GM21825 (cell line): ENCODE data around the gene NXPH4.

Source experiments
- ATAC-seq: cut with Tn5 transposase; IDR thresholded peaks from one replicate; pipeline ENCODE4 v1.9.1; 2021; ENCODE audit warnings: mild to moderate bottlenecking, moderate library complexity; ENCODE audit not compliant: unreplicated experiment

The NXPH4 gene

DNA sequence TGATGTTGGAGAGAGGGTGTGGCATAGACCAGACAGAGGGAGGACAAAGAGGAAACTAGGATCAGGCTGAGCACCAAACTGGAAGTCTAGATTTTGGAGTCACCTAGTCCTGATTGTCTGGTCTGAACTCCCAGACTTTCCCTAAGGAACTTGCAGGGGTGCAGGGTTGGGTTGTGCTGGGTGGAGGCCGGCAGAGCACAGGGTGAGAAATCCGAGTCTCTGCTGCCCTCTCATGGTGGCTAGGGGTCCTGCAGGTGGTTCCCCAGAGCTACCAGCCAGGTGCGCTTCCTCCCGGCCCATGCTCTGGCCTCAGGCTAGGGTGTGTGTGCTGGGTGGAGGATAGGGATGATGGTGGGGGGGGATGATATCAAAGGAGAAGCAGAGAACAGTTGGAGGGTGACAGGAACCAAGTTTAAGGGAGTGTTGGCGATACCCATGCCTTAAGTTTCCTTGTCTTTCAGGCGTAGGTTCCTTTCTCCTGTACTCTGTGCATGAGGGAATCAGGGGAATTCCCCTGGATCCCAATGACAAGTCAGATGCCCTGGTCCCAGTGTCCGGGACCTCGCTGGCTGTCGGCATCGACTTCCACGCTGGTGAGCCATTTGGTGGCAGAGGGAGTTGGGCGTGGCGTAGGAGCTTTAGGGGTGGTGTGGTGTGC, 33.5 kb upstream of the NXPH4 start:
- peak; percentile 63 for ATAC-seq

DNA sequence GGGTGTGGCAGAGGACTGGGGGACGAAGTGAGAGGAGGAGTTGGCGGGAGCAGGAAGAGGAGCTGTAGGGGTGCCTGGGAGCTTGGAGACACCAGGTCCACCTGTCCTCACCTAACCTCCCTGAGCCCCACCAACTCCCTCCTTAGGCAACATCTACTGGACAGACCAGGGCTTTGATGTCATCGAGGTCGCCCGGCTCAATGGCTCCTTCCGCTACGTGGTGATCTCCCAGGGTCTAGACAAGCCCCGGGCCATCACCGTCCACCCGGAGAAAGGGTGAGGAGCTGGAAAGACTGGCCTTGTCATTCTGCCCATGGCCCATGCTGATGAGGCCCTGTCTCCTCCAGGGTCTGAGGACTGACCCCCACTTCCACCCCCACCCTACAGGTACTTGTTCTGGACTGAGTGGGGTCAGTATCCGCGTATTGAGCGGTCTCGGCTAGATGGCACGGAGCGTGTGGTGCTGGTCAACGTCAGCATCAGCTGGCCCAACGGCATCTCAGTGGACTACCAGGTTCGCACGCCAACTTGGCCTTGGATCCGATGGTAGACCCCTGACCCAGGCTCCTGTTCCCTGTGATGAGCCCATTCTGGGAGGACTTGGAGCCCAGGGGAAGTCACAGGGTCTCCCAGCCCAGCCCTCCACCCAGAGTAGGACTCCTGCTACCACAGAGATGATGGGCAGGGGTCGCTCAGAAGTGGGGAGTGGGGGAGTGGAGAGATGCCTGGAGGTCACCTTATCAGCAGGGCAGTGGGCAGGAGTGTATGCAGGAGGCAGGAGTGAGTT, 32.5 kb upstream of the NXPH4 start:
- ATAC-seq: no peak

DNA sequence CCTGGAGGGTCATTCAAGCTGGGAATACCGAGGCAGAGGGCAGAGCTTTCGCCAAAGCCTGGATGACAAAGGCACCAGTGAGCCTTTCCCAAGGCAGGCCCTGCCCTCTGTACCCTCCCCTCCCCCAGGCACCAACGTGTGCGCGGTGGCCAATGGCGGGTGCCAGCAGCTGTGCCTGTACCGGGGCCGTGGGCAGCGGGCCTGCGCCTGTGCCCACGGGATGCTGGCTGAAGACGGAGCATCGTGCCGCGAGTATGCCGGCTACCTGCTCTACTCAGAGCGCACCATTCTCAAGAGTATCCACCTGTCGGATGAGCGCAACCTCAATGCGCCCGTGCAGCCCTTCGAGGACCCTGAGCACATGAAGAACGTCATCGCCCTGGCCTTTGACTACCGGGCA, 31.2 kb upstream of the NXPH4 start:
- no peak for ATAC-seq

DNA sequence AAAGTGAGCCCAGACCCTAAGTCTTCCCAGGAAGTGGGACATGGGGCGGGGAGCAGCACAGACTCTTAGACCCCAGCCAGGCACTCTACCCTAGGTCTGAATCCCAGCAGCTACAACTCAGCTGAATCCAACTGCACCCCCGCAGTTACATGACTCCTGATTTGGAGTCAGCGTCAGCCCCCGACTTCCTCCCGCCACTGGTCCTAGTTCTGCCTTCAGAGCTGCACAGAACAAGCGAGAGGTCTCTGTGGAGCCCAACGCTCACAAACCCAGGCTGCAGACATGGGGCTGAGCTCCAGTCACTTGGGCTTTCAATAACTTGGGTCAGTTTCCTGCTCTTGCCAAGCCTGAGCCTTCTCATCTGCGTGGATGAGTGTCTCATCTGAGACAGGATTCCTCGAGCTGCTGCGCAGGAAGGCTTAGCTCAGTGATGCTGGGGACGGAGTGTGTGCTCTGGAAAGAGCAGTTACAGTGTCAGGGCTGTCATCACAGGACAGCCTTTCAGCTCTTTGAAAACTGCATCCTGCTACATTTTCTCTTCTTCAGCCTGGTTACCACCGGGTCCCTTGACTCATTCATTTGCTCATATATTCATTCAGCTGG, 30.6 kb upstream of the NXPH4 start:
- ATAC-seq: no peak

DNA sequence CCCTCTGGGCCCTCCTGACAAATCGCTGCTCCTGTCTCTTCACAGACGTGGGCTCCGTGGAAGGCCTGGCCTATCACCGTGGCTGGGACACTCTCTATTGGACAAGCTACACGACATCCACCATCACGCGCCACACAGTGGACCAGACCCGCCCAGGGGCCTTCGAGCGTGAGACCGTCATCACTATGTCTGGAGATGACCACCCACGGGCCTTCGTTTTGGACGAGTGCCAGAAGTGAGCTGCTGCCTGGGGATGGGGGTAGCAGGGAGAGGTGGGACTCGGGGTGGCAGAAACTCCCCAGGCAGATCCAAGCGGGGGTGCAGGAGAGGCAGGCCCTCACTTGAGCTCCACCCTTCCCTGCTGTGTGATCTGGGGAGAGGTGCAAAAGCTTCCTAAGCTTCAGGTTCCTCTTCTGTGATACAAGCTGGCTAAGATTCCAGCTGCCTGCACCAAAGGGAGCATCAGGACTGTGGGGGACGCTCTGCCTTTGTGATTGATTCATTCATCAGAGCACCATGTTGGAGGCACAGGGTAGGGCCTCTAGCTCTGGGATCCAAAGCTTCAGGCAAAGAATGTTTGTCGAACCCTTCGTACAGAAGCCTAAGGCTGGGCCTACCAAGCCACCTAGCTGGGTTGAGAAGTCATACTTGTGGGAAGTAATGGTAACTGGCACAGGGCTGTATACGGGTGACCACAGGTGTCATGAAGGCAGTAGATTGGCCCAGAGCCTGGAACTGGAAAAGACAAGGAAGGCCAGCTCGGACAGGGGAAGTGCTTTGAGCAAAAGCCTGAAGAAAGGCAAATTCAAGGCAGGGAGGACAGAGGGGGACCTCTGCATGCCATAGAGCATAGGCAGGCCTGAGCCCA, 29.1 kb upstream of the NXPH4 start:
- no peak for ATAC-seq

DNA sequence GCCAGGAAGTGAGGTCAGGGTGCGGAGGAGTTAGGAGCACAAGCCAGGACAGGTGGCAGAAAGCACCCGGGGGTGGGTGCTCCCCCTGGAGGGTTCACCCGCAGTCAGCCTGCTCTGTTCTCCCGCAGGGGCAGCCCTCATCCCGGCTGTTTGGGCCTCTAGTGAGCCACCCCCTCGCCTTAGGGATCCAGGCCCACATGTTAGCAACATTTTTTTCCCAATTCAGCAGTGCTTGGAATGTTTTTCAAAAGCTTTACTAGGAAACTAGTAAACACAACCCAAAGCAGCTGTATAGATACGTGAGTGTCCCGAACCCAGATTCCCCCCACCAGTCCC, 28.5 kb upstream of the NXPH4 start:
- no peak for ATAC-seq

DNA sequence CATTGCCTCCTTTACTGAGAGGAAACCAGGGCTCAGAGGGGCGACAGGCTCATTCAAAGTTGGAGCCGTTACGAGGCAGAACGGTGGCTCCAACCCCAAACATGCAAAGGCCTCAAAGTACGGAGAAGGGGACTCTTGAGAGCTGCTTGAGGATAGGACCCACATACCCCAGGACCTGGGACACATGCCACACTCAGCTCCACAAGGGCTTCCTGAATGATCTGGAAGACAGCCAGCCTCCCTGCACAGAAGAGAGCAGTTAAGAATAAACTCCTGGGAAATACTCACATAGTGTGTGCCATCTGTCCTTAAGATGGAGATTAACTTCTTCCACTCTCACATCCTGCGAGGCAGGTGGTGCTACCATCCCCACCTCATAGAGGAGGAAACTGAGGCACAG, 26.6 kb upstream of the NXPH4 start:
- ATAC-seq: no peak

GRCh38 chr12:57190821-57191220, 25.8 kb upstream of the NXPH4 start:
- no peak for ATAC-seq

GRCh38 chr12:57191410-57191809, 25.2 kb upstream of the NXPH4 start:
- no peak for ATAC-seq

- ATAC-seq: no peak
These were observed 23.7 kb upstream of the NXPH4 start for GRCh38 chr12:57192920-57193319.

GRCh38 chr12:57193706-57194245, 22.8 kb upstream of the NXPH4 start:
- ATAC-seq: no peak

GRCh38 chr12:57194253-57194652, 22.3 kb upstream of the NXPH4 start:
- no peak for ATAC-seq

- no peak for ATAC-seq
These were observed 21.4 kb upstream of the NXPH4 start for GRCh38 chr12:57195186-57195585.

- ATAC-seq: no peak
These were observed 20.8 kb upstream of the NXPH4 start for GRCh38 chr12:57195611-57196371.

- ATAC-seq: no peak
These were observed 20.2 kb upstream of the NXPH4 start for GRCh38 chr12:57196439-57196838.

- no peak for ATAC-seq
These were observed 19.6 kb upstream of the NXPH4 start for GRCh38 chr12:57196956-57197355.

DNA sequence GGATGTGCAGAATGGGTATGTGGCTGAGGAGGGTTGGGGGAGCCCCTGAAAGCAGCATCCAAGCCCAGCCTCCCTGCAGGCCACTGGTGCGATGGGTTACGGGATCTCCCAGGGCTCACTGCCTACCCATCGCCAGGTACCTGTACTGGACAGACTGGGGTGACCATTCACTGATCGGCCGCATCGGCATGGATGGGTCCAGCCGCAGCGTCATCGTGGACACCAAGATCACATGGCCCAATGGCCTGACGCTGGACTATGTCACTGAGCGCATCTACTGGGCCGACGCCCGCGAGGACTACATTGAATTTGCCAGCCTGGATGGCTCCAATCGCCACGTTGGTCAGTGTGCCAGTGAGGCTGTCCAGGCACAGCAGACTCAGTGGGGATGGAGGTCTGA, 18.3 kb upstream of the NXPH4 start:
- no peak for ATAC-seq

- no peak for ATAC-seq
These were observed 17.4 kb upstream of the NXPH4 start for GRCh38 chr12:57199191-57199590.

GRCh38 chr12:57200497-57200896, 16.1 kb upstream of the NXPH4 start:
- ATAC-seq: no peak

- ATAC-seq: no peak
These were observed 15.4 kb upstream of the NXPH4 start for GRCh38 chr12:57201219-57201618.
